ENCODE data around the gene CLEC9A.
"Not testable (repeated sequence)": the region's sequence is repeated elsewhere in the genome, so short reads cannot be mapped to it uniquely, and the experiment has no call there.

The CLEC9A gene

GRCh38 chr12:10026666-10027065 lies 3.8 kb upstream of the CLEC9A start:
- H3K27ac ChIP-seq (ENCODE audit: low read depth, low read length); H3K36me3 ChIP-seq (ENCODE audit: insufficient read depth, low read length); H3K4me3 ChIP-seq (ENCODE audit: low read depth, low read length); H3K79me2 ChIP-seq (ENCODE audit: control insufficient read depth, insufficient read depth, low read length, unreplicated experiment); H3K27me3 ChIP-seq (ENCODE audit: insufficient read depth, low read length); H2AFZ ChIP-seq (ENCODE audit: low read length, unreplicated experiment): not testable (repeated sequence)
- H3K4me1 ChIP-seq (ENCODE audit: control insufficient read depth, insufficient read depth, low read length, unreplicated experiment) = peaks cover 19% of the 10 kb centered on the region

DNA sequence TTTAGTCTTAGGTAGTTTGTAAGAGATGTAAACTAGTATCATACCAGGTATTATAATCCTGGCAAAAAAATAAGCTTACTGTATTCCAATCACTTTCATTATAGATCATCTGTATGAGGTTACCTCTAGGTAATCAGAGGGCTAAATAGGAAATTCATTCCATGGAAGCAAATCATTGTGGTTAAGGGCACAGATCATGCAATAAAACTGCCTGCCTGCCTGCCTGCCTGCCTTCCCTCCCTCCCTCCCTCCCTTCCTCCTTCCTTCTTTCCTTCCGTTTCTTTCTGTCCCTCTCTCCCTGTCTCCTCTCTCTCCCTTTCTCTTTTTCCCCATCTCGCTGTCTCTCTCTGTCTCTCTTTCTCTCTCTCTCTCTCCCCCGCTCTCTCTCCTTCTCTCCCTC lies 3.2 kb upstream of the CLEC9A start:
- Histone ChIP-seq H3K4me1 (ENCODE audit: control insufficient read depth, insufficient read depth, low read length, unreplicated experiment) (peaks cover 24% of the 10 kb centered on the region), H3K79me2 (ENCODE audit: control insufficient read depth, insufficient read depth, low read length, unreplicated experiment) (no peaks in the 10 kb centered on the region), H3K27ac (ENCODE audit: low read depth, low read length) (peak overlapping the region; percentile 52), H3K36me3 (ENCODE audit: insufficient read depth, low read length) (no peaks in the 10 kb centered on the region), H2AFZ (ENCODE audit: low read length, unreplicated experiment) (peak overlapping the region; percentile 57), H3K27me3 (ENCODE audit: insufficient read depth, low read length) (no peaks in the 10 kb centered on the region), H3K4me3 (ENCODE audit: low read depth, low read length) (no peak overlapping the region)

DNA sequence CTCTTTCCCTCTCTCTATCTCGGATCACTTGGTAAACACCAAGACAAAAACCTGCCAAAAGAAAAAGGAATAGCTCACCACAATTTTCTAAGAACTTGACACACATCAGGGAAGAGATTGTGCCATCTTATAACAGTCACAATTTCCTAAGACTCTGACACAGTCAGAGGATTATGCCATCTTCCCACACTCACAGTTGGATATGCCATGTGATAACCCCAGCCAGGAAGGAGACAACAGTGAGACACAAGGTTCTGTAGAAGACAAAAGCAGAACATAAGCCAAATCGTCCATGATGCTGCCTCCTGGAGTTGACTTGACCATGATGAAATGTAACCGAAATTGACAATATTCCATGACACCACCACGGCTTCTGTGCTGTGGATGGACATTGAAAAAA lies 2.8 kb upstream of the CLEC9A start:
- Histone ChIP-seq H3K27ac (ENCODE audit: low read depth, low read length) (peak overlapping the region; percentile 52), H3K4me1 (ENCODE audit: control insufficient read depth, insufficient read depth, low read length, unreplicated experiment) (peaks cover 24% of the 10 kb centered on the region), H3K27me3 (ENCODE audit: insufficient read depth, low read length) (no peaks in the 10 kb centered on the region), H3K4me3 (ENCODE audit: low read depth, low read length) (no peak overlapping the region), H2AFZ (ENCODE audit: low read length, unreplicated experiment) (peak overlapping the region; percentile 57), H3K79me2 (ENCODE audit: control insufficient read depth, insufficient read depth, low read length, unreplicated experiment) (no peaks in the 10 kb centered on the region), H3K36me3 (ENCODE audit: insufficient read depth, low read length) (no peaks in the 10 kb centered on the region)

DNA sequence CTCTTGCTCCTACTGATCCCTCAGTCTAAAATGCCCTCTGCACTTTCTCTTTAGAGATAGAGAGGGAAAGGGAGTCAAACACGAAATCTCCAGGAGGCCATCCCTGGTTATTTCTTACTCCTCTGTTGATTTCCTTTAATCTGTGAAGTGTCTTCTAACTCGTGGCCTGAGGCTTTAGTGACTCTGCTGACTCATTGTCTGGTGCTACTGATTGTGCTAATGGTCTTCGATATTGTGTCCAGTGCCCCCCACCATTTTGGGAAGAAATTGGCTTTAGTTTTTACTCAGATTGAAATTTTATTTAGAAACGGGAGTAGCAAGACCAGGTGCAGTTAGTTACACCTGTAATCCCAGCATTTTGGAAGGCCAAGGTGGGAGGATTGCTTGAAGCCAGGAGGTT lies 839 bp downstream of the CLEC9A start:
- Histone ChIP-seq H3K27ac (ENCODE audit: low read depth, low read length) (peak overlapping the region; percentile 72), H3K4me1 (ENCODE audit: control insufficient read depth, insufficient read depth, low read length, unreplicated experiment) (peaks cover 24% of the 10 kb centered on the region), H3K36me3 (ENCODE audit: insufficient read depth, low read length) (no peaks in the 10 kb centered on the region), H3K79me2 (ENCODE audit: control insufficient read depth, insufficient read depth, low read length, unreplicated experiment) (no peaks in the 10 kb centered on the region), H3K4me3 (ENCODE audit: low read depth, low read length) (no peak overlapping the region), H3K27me3 (ENCODE audit: insufficient read depth, low read length) (no peaks in the 10 kb centered on the region), H2AFZ (ENCODE audit: low read length, unreplicated experiment) (peak overlapping the region; percentile 51)

GRCh38 chr12:10031771-10032175 lies 1.3 kb downstream of the CLEC9A start:
- Histone ChIP-seq H2AFZ (ENCODE audit: low read length, unreplicated experiment) (peak overlapping the region; percentile 51), H3K4me3 (ENCODE audit: low read depth, low read length) (no peak overlapping the region), H3K27ac (ENCODE audit: low read depth, low read length) (peak overlapping the region; percentile 72), H3K79me2 (ENCODE audit: control insufficient read depth, insufficient read depth, low read length, unreplicated experiment) (no peaks in the 10 kb centered on the region), H3K36me3 (ENCODE audit: insufficient read depth, low read length) (no peaks in the 10 kb centered on the region), H3K27me3 (ENCODE audit: insufficient read depth, low read length) (no peaks in the 10 kb centered on the region), H3K4me1 (ENCODE audit: control insufficient read depth, insufficient read depth, low read length, unreplicated experiment) (peaks cover 24% of the 10 kb centered on the region)

- H3K4me3 ChIP-seq (ENCODE audit: low read depth, low read length) = no peak overlapping the region
- H3K27me3 ChIP-seq (ENCODE audit: insufficient read depth, low read length) = no peaks in the 10 kb centered on the region
- peaks cover 12% of the 10 kb centered on the region for H3K4me1 ChIP-seq (ENCODE audit: control insufficient read depth, insufficient read depth, low read length, unreplicated experiment)
- no peak overlapping the region for H3K27ac ChIP-seq (ENCODE audit: low read depth, low read length)
- H2AFZ ChIP-seq (ENCODE audit: low read length, unreplicated experiment) = no peak overlapping the region
- H3K36me3 ChIP-seq (ENCODE audit: insufficient read depth, low read length) = no peaks in the 10 kb centered on the region
- no peaks in the 10 kb centered on the region for H3K79me2 ChIP-seq (ENCODE audit: control insufficient read depth, insufficient read depth, low read length, unreplicated experiment)
Observed at GRCh38 chr12:10033783-10034545, 3.5 kb downstream of the CLEC9A start.

DNA sequence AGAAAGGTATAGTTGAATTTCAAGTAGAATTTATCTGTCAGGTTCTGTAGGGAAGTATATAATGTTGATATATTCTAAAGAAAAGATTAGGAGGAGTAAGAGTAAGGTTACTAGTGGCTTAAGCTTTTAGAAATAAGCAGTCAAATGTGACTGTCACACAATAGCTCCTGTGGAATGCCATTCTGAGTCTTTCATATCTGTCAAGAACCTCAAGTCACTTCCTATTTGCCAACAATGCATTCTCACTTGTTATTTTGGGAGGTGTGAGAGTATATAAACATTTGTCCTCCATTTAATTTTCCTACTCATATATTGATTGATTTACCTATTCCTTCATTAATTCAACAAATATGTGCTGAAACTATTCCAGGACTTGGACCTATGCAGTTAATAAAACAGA lies 11.7 kb downstream of the CLEC9A start:
- no peak overlapping the region for H2AFZ ChIP-seq (ENCODE audit: low read length, unreplicated experiment)
- H3K4me1 ChIP-seq (ENCODE audit: control insufficient read depth, insufficient read depth, low read length, unreplicated experiment) = no peaks in the 10 kb centered on the region
- H3K27me3 ChIP-seq (ENCODE audit: insufficient read depth, low read length) = peaks cover 58% of the 10 kb centered on the region
- H3K36me3 ChIP-seq (ENCODE audit: insufficient read depth, low read length) = no peaks in the 10 kb centered on the region
- H3K4me3 ChIP-seq (ENCODE audit: low read depth, low read length) = no peak overlapping the region
- no peak overlapping the region for H3K27ac ChIP-seq (ENCODE audit: low read depth, low read length)
- no peaks in the 10 kb centered on the region for H3K79me2 ChIP-seq (ENCODE audit: control insufficient read depth, insufficient read depth, low read length, unreplicated experiment)

GRCh38 chr12:10048526-10048925 lies 18.0 kb downstream of the CLEC9A start:
- Histone ChIP-seq H3K4me1 (ENCODE audit: control insufficient read depth, insufficient read depth, low read length, unreplicated experiment) (no peaks in the 10 kb centered on the region), H3K27ac (ENCODE audit: low read depth, low read length) (no peak overlapping the region), H3K27me3 (ENCODE audit: insufficient read depth, low read length) (peaks cover 74% of the 10 kb centered on the region), H2AFZ (ENCODE audit: low read length, unreplicated experiment) (no peak overlapping the region), H3K36me3 (ENCODE audit: insufficient read depth, low read length) (no peaks in the 10 kb centered on the region), H3K79me2 (ENCODE audit: control insufficient read depth, insufficient read depth, low read length, unreplicated experiment) (no peaks in the 10 kb centered on the region), H3K4me3 (ENCODE audit: low read depth, low read length) (no peak overlapping the region)

DNA sequence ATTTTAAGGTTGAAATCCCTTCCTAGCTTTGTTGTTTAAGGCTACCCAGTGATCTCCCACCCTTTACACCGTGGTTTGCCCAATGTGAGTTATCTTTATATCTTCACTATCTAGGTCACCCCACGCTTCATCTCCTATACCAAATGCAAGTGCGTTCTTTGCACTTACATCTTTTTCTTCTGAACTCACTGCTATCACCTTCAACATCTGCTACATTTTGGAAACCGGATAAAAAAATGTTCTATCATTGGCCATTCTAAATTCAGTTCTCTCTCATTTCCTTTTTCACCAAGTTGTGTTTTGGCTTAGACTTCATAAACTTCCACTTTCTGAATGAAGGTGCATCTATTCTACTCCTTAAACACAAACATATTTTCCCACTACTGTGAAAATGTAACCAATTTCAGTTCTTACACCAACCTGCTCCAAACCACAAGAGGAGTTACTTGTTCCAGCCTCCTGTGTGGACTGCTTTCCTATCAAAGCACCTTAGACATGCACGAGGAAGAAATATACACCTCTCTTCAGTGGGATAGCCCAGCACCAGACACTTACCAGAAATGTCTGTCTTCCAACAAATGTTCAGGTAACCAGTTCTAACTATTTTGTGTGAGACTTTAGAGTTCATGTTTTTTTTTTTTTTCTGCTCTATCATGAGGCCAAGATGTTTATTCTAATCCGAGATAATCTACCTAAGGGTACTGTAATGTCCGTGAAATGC lies 21.9 kb downstream of the CLEC9A start:
- Histone ChIP-seq H3K79me2 (ENCODE audit: control insufficient read depth, insufficient read depth, low read length, unreplicated experiment) (no peaks in the 10 kb centered on the region), H2AFZ (ENCODE audit: low read length, unreplicated experiment) (no peak overlapping the region), H3K4me3 (ENCODE audit: low read depth, low read length) (no peak overlapping the region), H3K4me1 (ENCODE audit: control insufficient read depth, insufficient read depth, low read length, unreplicated experiment) (no peaks in the 10 kb centered on the region), H3K27ac (ENCODE audit: low read depth, low read length) (no peak overlapping the region), H3K27me3 (ENCODE audit: insufficient read depth, low read length) (peaks cover 53% of the 10 kb centered on the region), H3K36me3 (ENCODE audit: insufficient read depth, low read length) (no peaks in the 10 kb centered on the region)

DNA sequence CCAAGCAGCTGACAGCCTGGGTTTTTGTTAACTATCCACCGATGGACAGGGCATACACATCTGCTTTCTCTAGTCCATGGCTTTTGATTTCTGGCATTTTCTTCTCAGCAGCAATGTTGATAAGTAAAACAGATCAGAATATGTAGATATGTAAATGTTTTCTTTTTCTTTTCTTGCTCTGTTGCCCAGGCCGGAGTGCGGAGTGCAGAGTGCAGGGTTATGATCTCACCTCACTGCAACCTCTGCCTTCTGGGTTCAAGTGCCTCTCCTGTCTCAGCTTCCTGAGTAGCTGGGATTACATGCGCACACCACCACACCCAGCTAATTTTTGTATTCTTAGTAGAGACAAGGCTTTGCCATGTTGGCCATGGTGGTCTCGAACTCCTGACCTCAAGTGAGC lies 27.9 kb downstream of the CLEC9A start:
- no peaks in the 10 kb centered on the region for H3K79me2 ChIP-seq (ENCODE audit: control insufficient read depth, insufficient read depth, low read length, unreplicated experiment)
- peaks cover 26% of the 10 kb centered on the region for H3K27me3 ChIP-seq (ENCODE audit: insufficient read depth, low read length)
- no peak overlapping the region for H3K4me3 ChIP-seq (ENCODE audit: low read depth, low read length)
- no peaks in the 10 kb centered on the region for H3K4me1 ChIP-seq (ENCODE audit: control insufficient read depth, insufficient read depth, low read length, unreplicated experiment)
- H3K27ac ChIP-seq (ENCODE audit: low read depth, low read length) = no peak overlapping the region
- no peaks in the 10 kb centered on the region for H3K36me3 ChIP-seq (ENCODE audit: insufficient read depth, low read length)
- H2AFZ ChIP-seq (ENCODE audit: low read length, unreplicated experiment) = no peak overlapping the region

- no peak overlapping the region for H3K27ac ChIP-seq (ENCODE audit: low read depth, low read length)
- no peak overlapping the region for H2AFZ ChIP-seq (ENCODE audit: low read length, unreplicated experiment)
- peaks cover 36% of the 10 kb centered on the region for H3K27me3 ChIP-seq (ENCODE audit: insufficient read depth, low read length)
- no peaks in the 10 kb centered on the region for H3K36me3 ChIP-seq (ENCODE audit: insufficient read depth, low read length)
- H3K4me3 ChIP-seq (ENCODE audit: low read depth, low read length) = no peak overlapping the region
- no peaks in the 10 kb centered on the region for H3K4me1 ChIP-seq (ENCODE audit: control insufficient read depth, insufficient read depth, low read length, unreplicated experiment)
- no peaks in the 10 kb centered on the region for H3K79me2 ChIP-seq (ENCODE audit: control insufficient read depth, insufficient read depth, low read length, unreplicated experiment)
Observed at GRCh38 chr12:10065241-10065640, 34.8 kb downstream of the CLEC9A start.

Measured in ACC112 (cell line).